Upper lobe of left lung (tissue), 6 donors: ENCODE measurements around the gene TSSK2. TPM values are rescaled to one million over a fixed set of nuclear protein-coding genes. Genes with fewer than 3 reads are reported as not detected.

ENCODE experiments used
- ATAC-seq, 2 donors: fragments of 200-7000 bp; cut with Tn5 transposase; one replicate each; pipeline ENCODE4 v1.9.1; 2022; ENCODE audit warnings: mild to moderate bottlenecking in 2 of 2, moderate library complexity in 2 of 2; ENCODE audit not compliant: low FRiP score in 2 of 2
- DNase-seq, 2 donors: peaks; one replicate each; pipeline ENCODE4 v3.0.0-alpha.2; 2019 to 2020
- H3K27ac ChIP-seq, 4 donors: fragments of 200-600 bp; sonication (generic); one replicate each; pipeline ENCODE4 v1.5.1; 2016 to 2019
- H3K27me3 ChIP-seq, 4 donors: fragments of 200-600 bp; sonication (generic); one replicate each; pipeline ENCODE4 v1.5.1; 2017 to 2019
- H3K36me3 ChIP-seq, 4 donors: fragments of 200-600 bp; sonication (generic); one replicate each; pipeline ENCODE4 v1.5.1; 2016 to 2019
- H3K4me1 ChIP-seq, 4 donors: fragments of 200-600 bp; sonication (generic); one replicate each; pipeline ENCODE4 v1.5.1; 2018 to 2019
- H3K4me3 ChIP-seq, 4 donors: fragments of 200-600 bp; sonication (generic); one replicate each; pipeline ENCODE4 v1.5.1; 2017 to 2019; ENCODE audit warnings: mild to moderate bottlenecking in 2 of 4, moderate library complexity in 1 of 4
- H3K9me3 ChIP-seq, 4 donors: fragments of 200-600 bp; sonication (generic); one replicate each; pipeline ENCODE4 v1.5.1; 2018 to 2019
- CTCF ChIP-seq, 6 experiments: fragments of 450-650 bp in 4 of 6; fragments of 200-600 bp in 2 of 6; sonication (generic) in 2 of 6; IDR thresholded peaks; one replicate each; pipeline ENCODE4 v1.5.1; 2016 to 2019; ENCODE audit warnings: antibody characterized with exemption in 6 of 6
- EP300 ChIP-seq, 4 donors: sonication (generic); formaldehyde crosslinking; IDR thresholded peaks; one replicate each; pipeline ENCODE4 v1.5.1; 2017; ENCODE audit warnings: antibody characterized with exemption in 4 of 4, control low read depth in 2 of 4
- POLR2A ChIP-seq, 4 donors: fragments of 450-650 bp; IDR thresholded peaks; one replicate each; pipeline ENCODE4 v1.5.1; 2016 to 2017; ENCODE audit warnings: antibody characterized with exemption in 4 of 4, mild to moderate bottlenecking in 2 of 4
- POLR2AphosphoS5 ChIP-seq, 2 donors: sonication (generic); formaldehyde crosslinking; IDR thresholded peaks; one replicate each; pipeline ENCODE4 v1.5.1; 2017; ENCODE audit warnings: antibody characterized with exemption in 2 of 2
- WGBS, 2 donors: methylation state at CpG; one replicate each; pipeline ENCODE4 v1.1.5; 2017 to 2018; 5-methylcytosine and 5-hydroxymethylcytosine counted together
- total RNA-seq, 6 donors: library from RNA; depleted of rRNA in 4 of 6; stranded (reverse); fragments of >200 nt in 4 of 6; gene quantifications; one replicate each; pipeline versions ENCODE4 v1.1.0 to v1.2.1, GENCODE V29; 2016 to 2021
- donor health status: DM: no; HTN: no; CAD: no; lungs with moderate emphysema.
- donor health status: DM: no; HTN: yes; CAD: no; lungs with severe emphysema.

Gene TSSK2
- total RNA-seq, 6 donors from 2014 or later = not detected

GRCh38 chr22:19168088-19168890, 37.2 kb downstream of the TSSK2 start:
- WGBS, 2 donors = 63 to 73% methylated on average over 15 to 17 of the region's 17 CpGs
- DNase-seq (no peak), ATAC-seq (no peak)
- Histone ChIP-seq H3K9me3 (peaks cover 0 to 8% (median 0%) of the 10 kb centered on the region in 4 donors), H3K4me3 (no peak overlapping the region), H3K27me3 (peaks cover 4 to 21% (median 14%) of the 10 kb centered on the region in 4 donors), H3K36me3 (no peaks in the 10 kb centered on the region), H3K4me1 (peaks cover 26 to 39% (median 31%) of the 10 kb centered on the region in 4 donors), H3K27ac (no peak overlapping the region)
- no peak for TF ChIP-seq EP300 (IDR thresholded peaks at IDR 0.05)
- TF ChIP-seq POLR2A (IDR thresholded peaks at IDR 0.05) = no peak
- TF ChIP-seq CTCF (IDR thresholded peaks at IDR 0.05) = no peak
- TF ChIP-seq POLR2AphosphoS5 (IDR thresholded peaks at IDR 0.05) = no peak

GRCh38 chr22:19169002-19169946, 38.2 kb downstream of the TSSK2 start:
- Histone ChIP-seq H3K36me3 (no peaks in the 10 kb centered on the region), H3K27me3 (peaks cover 4 to 21% (median 14%) of the 10 kb centered on the region in 4 donors)
- ATAC-seq = no peak

GRCh38 chr22:19169947-19170318, 38.8 kb downstream of the TSSK2 start:
- peaks cover 4 to 21% (median 14%) of the 10 kb centered on the region in 4 donors for H3K27me3 ChIP-seq
- 57 to 66% methylated on average over 4 to 6 of the region's 7 CpGs for WGBS, 2 donors
- H3K4me3 ChIP-seq = peak overlapping the region in 2 of 4 donors; percentile 15 to 31

More at GRCh38 chr22:19169002-19169946, 38.2 kb downstream of the TSSK2 start:
- peaks cover 0 to 6% (median 0%) of the 10 kb centered on the region in 4 donors for H3K9me3 ChIP-seq
- H3K27ac ChIP-seq = no peak overlapping the region
- peak overlapping the region in 3 of 4 donors; percentile 15 to 32 (median 31) for H3K4me3 ChIP-seq
- DNase-seq = peak in 1 of 2 donors; percentile 77
- peaks cover 33 to 44% (median 40%) of the 10 kb centered on the region in 4 donors for H3K4me1 ChIP-seq
- TF ChIP-seq CTCF (IDR thresholded peaks at IDR 0.05) (no peak), POLR2AphosphoS5 (IDR thresholded peaks at IDR 0.05) (no peak), POLR2A (IDR thresholded peaks at IDR 0.05) (no peak), EP300 (IDR thresholded peaks at IDR 0.05) (no peak)
- 7 to 14% methylated on average over 12 to 52 of the region's 58 CpGs for WGBS, 2 donors

More at GRCh38 chr22:19169947-19170318, 38.8 kb downstream of the TSSK2 start:
- DNase-seq (no peak), ATAC-seq (no peak)
- peaks cover 38 to 51% (median 46%) of the 10 kb centered on the region in 4 donors for H3K4me1 ChIP-seq
- no peaks in the 10 kb centered on the region for H3K36me3 ChIP-seq
- H3K27ac ChIP-seq = no peak overlapping the region
- H3K9me3 ChIP-seq = no peaks in the 10 kb centered on the region
- TF ChIP-seq POLR2A (IDR thresholded peaks at IDR 0.05) (no peak), CTCF (IDR thresholded peaks at IDR 0.05) (no peak)
